ENCODE results near the gene PLXNA1. TPM values are rescaled to one million over a fixed set of nuclear protein-coding genes. Genes with fewer than 3 reads are reported as not detected.

Gene PLXNA1
- polyA plus RNA-seq, 4 donors: 1.4 to 17.1 (median 6.3) TPM

GRCh38 chr3:127026036-127026435 is 43.1 kb downstream of the PLXNA1 start:
- Histone ChIP-seq H3K4me1 (ENCODE audit: control insufficient read depth in 3 of 3, insufficient read depth in 2 of 3, low read depth in 1 of 3, low read length in 2 of 3) (peaks cover 0 to 5% (median 0%) of the 10 kb centered on the region in 3 donors), H3K9me3 (ENCODE audit: control insufficient read depth in 2 of 2, insufficient read depth in 1 of 2, low read depth in 1 of 2, low read length in 1 of 2) (no peaks in the 10 kb centered on the region), H3K36me3 (ENCODE audit: control insufficient read depth in 3 of 3, insufficient read depth in 2 of 3, low read depth in 1 of 3, low read length in 3 of 3) (peaks cover 0 to 85% (median 4%) of the 10 kb centered on the region in 3 donors), H3K4me3 (ENCODE audit: low read depth in 1 of 3, low read length in 3 of 3) (no peak overlapping the region), H3K27me3 (ENCODE audit: control insufficient read depth in 3 of 3, insufficient read depth in 3 of 3, low read length in 3 of 3) (no peaks in the 10 kb centered on the region), H3K27ac (ENCODE audit: low read depth in 1 of 3, low read length in 2 of 3) (no peak overlapping the region)
- peak in 1 of 2 donors; percentile 45 for DNase-seq
- 76 to 81% (median 78%) methylated on average over 5 of the region's 5 CpGs for WGBS, 3 donors
- FAIRE-seq: no peak

GRCh38 chr3:127026661-127027060 is 43.7 kb downstream of the PLXNA1 start:
- DNase-seq (no peak), FAIRE-seq (no peak)
- Histone ChIP-seq H3K36me3 (ENCODE audit: control insufficient read depth in 3 of 3, insufficient read depth in 2 of 3, low read depth in 1 of 3, low read length in 3 of 3) (peaks cover 0 to 85% (median 4%) of the 10 kb centered on the region in 3 donors), H3K9me3 (ENCODE audit: control insufficient read depth in 2 of 2, insufficient read depth in 1 of 2, low read depth in 1 of 2, low read length in 1 of 2) (no peaks in the 10 kb centered on the region), H3K27me3 (ENCODE audit: control insufficient read depth in 3 of 3, insufficient read depth in 3 of 3, low read length in 3 of 3) (no peaks in the 10 kb centered on the region), H3K4me3 (ENCODE audit: low read depth in 1 of 3, low read length in 3 of 3) (no peak overlapping the region), H3K4me1 (ENCODE audit: control insufficient read depth in 3 of 3, insufficient read depth in 2 of 3, low read depth in 1 of 3, low read length in 2 of 3) (peaks cover 0 to 5% (median 0%) of the 10 kb centered on the region in 3 donors), H3K27ac (ENCODE audit: low read depth in 1 of 3, low read length in 2 of 3) (no peak overlapping the region)
- 87 to 94% (median 92%) methylated on average over 7 of the region's 7 CpGs for WGBS, 3 donors

GRCh38 chr3:127027061-127027735 is 44.3 kb downstream of the PLXNA1 start:
- H3K27ac ChIP-seq (ENCODE audit: low read depth in 1 of 3, low read length in 2 of 3): no peak overlapping the region
- FAIRE-seq (no peak), DNase-seq (no peak)
- H3K9me3 ChIP-seq (ENCODE audit: control insufficient read depth in 2 of 2, insufficient read depth in 1 of 2, low read depth in 1 of 2, low read length in 1 of 2): no peaks in the 10 kb centered on the region
- WGBS, 3 donors: 96 to 98% (median 97%) methylated on average over 21 of the region's 21 CpGs
- H3K4me1 ChIP-seq (ENCODE audit: control insufficient read depth in 3 of 3, insufficient read depth in 2 of 3, low read depth in 1 of 3, low read length in 2 of 3): peaks cover 0 to 5% (median 0%) of the 10 kb centered on the region in 3 donors
- no peak overlapping the region for H3K4me3 ChIP-seq (ENCODE audit: low read depth in 1 of 3, low read length in 3 of 3)
- H3K36me3 ChIP-seq (ENCODE audit: control insufficient read depth in 3 of 3, insufficient read depth in 2 of 3, low read depth in 1 of 3, low read length in 3 of 3): peaks cover 0 to 85% (median 2%) of the 10 kb centered on the region in 3 donors
- H3K27me3 ChIP-seq (ENCODE audit: control insufficient read depth in 3 of 3, insufficient read depth in 3 of 3, low read length in 3 of 3): no peaks in the 10 kb centered on the region

DNA sequence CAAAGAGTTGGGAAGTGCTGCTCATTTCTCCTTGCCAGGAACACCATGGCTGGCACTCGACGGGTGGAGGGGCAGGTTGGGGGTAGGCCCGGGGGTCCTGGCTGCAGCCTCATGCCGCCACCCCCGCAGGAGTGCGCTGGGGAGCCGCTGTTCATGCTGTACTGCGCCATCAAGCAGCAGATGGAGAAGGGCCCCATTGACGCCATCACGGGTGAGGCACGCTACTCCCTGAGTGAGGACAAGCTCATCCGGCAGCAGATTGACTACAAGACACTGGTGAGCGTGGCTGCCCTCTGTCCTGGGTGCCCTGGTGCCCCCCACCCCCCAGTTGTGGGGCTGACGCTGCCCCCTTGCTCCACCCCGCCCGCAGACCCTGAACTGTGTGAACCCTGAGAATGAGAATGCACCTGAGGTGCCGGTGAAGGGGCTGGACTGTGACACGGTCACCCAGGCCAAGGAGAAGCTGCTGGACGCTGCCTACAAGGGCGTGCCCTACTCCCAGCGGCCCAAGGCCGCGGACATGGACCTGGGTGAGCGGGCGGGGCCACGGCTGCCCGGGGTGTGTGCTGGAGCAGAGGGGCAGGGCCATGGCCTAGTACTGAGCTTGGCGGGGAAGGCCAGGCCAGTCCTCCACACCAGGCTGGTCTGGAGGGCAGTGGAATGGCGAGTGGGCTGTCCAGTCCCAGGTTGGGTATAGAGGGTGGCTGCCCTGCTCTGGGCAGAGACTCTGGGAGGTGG is 45.1 kb downstream of the PLXNA1 start:
- 66 to 86% (median 72%) methylated on average over 28 to 29 of the region's 29 CpGs for WGBS, 3 donors
- no peak overlapping the region for H3K27ac ChIP-seq (ENCODE audit: low read depth in 1 of 3, low read length in 2 of 3)

DNA sequence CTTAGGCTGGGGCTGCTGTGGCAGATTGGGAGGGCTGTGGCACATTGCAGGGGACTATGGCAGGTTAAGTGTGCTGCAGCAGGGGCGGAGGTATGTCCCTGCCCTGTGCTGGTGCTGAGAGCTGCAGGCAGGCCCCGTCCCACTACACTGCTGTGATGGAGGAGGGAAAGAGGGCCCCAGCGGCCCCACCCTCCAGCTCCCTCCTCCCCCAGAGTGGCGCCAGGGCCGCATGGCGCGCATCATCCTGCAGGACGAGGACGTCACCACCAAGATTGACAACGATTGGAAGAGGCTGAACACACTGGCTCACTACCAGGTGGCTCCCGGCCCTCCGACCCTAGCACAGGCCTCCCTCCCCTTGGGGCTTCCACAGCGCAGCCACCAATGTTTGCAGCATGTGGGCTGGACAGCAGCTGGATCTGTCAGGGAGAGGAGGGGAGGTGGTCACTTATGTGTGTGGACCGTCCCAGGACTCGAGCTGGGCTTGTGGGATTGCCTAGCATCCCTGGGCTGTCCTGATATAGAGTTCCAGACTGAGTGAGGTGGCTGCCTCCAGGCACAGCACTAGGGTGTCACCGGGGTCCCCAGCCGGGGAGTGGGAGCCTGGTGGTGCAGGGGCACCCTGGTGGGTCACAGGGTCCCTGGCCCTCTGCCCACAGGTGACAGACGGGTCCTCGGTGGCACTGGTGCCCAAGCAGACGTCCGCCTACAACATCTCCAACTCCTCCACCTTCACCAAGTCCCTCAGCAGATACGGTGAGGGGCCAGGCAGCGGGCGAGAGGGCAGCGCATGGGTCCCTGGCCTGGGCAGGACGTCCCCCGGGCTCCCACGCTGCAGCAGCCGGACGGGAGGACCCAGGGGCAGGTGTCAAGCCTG is 46.1 kb downstream of the PLXNA1 start:
- FAIRE-seq (no peak), DNase-seq (no peak)
- Histone ChIP-seq H3K27ac (ENCODE audit: low read depth in 1 of 3, low read length in 2 of 3) (no peak overlapping the region), H3K4me1 (ENCODE audit: control insufficient read depth in 3 of 3, insufficient read depth in 2 of 3, low read depth in 1 of 3, low read length in 2 of 3) (peaks cover 0 to 5% (median 0%) of the 10 kb centered on the region in 3 donors), H3K27me3 (ENCODE audit: control insufficient read depth in 3 of 3, insufficient read depth in 3 of 3, low read length in 3 of 3) (no peaks in the 10 kb centered on the region), H3K36me3 (ENCODE audit: control insufficient read depth in 3 of 3, insufficient read depth in 2 of 3, low read depth in 1 of 3, low read length in 3 of 3) (peaks cover 0 to 87% (median 5%) of the 10 kb centered on the region in 3 donors), H3K9me3 (ENCODE audit: control insufficient read depth in 2 of 2, insufficient read depth in 1 of 2, low read depth in 1 of 2, low read length in 1 of 2) (no peaks in the 10 kb centered on the region), H3K4me3 (ENCODE audit: low read depth in 1 of 3, low read length in 3 of 3) (no peak overlapping the region)
- 93 to 96% (median 94%) methylated on average over 29 to 30 of the region's 30 CpGs for WGBS, 3 donors

More for the DNA sequence above, 45.1 kb downstream of the PLXNA1 start:
- DNase-seq: peak; percentile 11 to 77
- Histone ChIP-seq H3K27me3 (ENCODE audit: control insufficient read depth in 3 of 3, insufficient read depth in 3 of 3, low read length in 3 of 3) (no peaks in the 10 kb centered on the region), H3K4me1 (ENCODE audit: control insufficient read depth in 3 of 3, insufficient read depth in 2 of 3, low read depth in 1 of 3, low read length in 2 of 3) (peaks cover 0 to 5% (median 0%) of the 10 kb centered on the region in 3 donors), H3K9me3 (ENCODE audit: control insufficient read depth in 2 of 2, insufficient read depth in 1 of 2, low read depth in 1 of 2, low read length in 1 of 2) (no peaks in the 10 kb centered on the region), H3K36me3 (ENCODE audit: control insufficient read depth in 3 of 3, insufficient read depth in 2 of 3, low read depth in 1 of 3, low read length in 3 of 3) (peaks cover 0 to 85% (median 5%) of the 10 kb centered on the region in 3 donors), H3K4me3 (ENCODE audit: low read depth in 1 of 3, low read length in 3 of 3) (no peak overlapping the region)
- FAIRE-seq: no peak

- Histone ChIP-seq H3K36me3 (ENCODE audit: control insufficient read depth in 3 of 3, insufficient read depth in 2 of 3, low read depth in 1 of 3, low read length in 3 of 3) (peaks cover 0 to 90% (median 5%) of the 10 kb centered on the region in 3 donors), H3K27ac (ENCODE audit: low read depth in 1 of 3, low read length in 2 of 3) (no peak overlapping the region), H3K4me1 (ENCODE audit: control insufficient read depth in 3 of 3, insufficient read depth in 2 of 3, low read depth in 1 of 3, low read length in 2 of 3) (peaks cover 0 to 5% (median 0%) of the 10 kb centered on the region in 3 donors), H3K9me3 (ENCODE audit: control insufficient read depth in 2 of 2, insufficient read depth in 1 of 2, low read depth in 1 of 2, low read length in 1 of 2) (no peaks in the 10 kb centered on the region), H3K4me3 (ENCODE audit: low read depth in 1 of 3, low read length in 3 of 3) (no peak overlapping the region), H3K27me3 (ENCODE audit: control insufficient read depth in 3 of 3, insufficient read depth in 3 of 3, low read length in 3 of 3) (no peaks in the 10 kb centered on the region)
- FAIRE-seq (no peak), DNase-seq (no peak)
- 92 to 95% (median 94%) methylated on average over 42 of the region's 42 CpGs for WGBS, 3 donors
These were observed 47.0 kb downstream of the PLXNA1 start for GRCh38 chr3:127029658-127030507.

DNA sequence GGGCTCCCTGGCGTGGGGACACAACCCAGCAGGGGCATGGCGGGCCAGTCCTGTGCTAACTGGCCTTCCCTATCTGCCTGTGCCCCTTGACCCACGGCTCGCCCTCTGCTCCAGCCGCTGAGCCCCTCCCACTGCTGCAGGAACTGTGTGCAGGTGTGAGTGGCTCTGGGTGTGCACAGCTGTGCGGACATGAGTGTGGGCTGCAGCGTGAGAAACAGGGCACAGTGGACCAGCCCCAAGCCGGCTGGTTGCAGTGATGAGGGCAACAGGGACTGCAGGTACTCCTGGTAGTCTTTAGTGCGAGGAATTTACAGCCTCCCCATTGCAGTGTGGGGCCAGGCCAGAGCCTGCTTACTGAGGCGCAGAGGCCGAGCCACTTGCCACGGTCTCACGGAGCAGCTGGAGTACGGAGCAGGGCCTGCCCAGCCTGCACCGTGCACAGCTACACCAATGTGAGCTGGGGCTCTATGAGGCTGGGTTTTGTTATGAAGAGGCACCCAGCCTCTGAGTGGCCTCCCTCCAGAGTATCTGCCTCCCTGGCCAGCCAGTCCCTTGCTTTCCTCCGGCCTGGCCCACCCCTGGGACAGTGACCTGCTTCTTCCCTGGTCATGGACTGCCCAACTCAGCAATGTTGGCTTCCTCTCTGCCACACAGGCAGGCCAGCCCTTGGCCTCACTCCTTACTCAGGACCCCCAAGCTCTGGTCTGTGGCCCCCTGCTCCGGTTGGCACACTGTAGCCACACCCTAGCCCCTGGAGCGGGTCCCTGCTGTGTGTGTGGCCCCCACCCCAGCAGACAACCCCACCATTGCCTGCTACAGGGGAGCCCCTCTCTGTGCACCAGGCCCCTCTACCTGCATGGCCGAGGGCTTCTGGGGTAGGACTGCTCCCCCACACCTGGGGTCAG is 47.8 kb downstream of the PLXNA1 start:
- 76 to 90% (median 83%) methylated on average over 19 of the region's 19 CpGs for WGBS, 3 donors
- DNase-seq: peak in 1 of 2 donors; percentile 35

More for the DNA sequence above, 47.8 kb downstream of the PLXNA1 start:
- FAIRE-seq: no peak
- H3K27me3 ChIP-seq (ENCODE audit: control insufficient read depth in 3 of 3, insufficient read depth in 3 of 3, low read length in 3 of 3): no peaks in the 10 kb centered on the region
- no peak overlapping the region for H3K4me3 ChIP-seq (ENCODE audit: low read depth in 1 of 3, low read length in 3 of 3)
- H3K9me3 ChIP-seq (ENCODE audit: control insufficient read depth in 2 of 2, insufficient read depth in 1 of 2, low read depth in 1 of 2, low read length in 1 of 2): no peaks in the 10 kb centered on the region
- H3K4me1 ChIP-seq (ENCODE audit: control insufficient read depth in 3 of 3, insufficient read depth in 2 of 3, low read depth in 1 of 3, low read length in 2 of 3): peaks cover 0 to 7% (median 0%) of the 10 kb centered on the region in 3 donors
- peaks cover 0 to 95% (median 5%) of the 10 kb centered on the region in 3 donors for H3K36me3 ChIP-seq (ENCODE audit: control insufficient read depth in 3 of 3, insufficient read depth in 2 of 3, low read depth in 1 of 3, low read length in 3 of 3)
- no peak overlapping the region for H3K27ac ChIP-seq (ENCODE audit: low read depth in 1 of 3, low read length in 2 of 3)
